Thoracic aorta (tissue), 2 donors: ENCODE results near the gene RAB40C. TPM values are rescaled to one million over a fixed set of nuclear protein-coding genes. Genes with fewer than 3 reads are reported as not detected.

Experiments
- ATAC-seq: fragments of 150-250 bp; one replicate; pipeline ENCODE4 v1.8.0; 2017; ENCODE audit warnings: low read depth; ENCODE audit not compliant: insufficient number of reproducible peaks, low FRiP score
- DNase-seq: peaks from one replicate; pipeline ENCODE4 v3.0.0-alpha.2; 2020; ENCODE audit warnings: low spot score
- H3K27ac ChIP-seq, 2 donors: fragments of 200-600 bp; sonication (generic); 1 replicate in 1 of 2; 2 replicates in 1 of 2; pipeline ENCODE4 v1.5.1; 2016; ENCODE audit warnings: mild to moderate bottlenecking in 2 of 2, moderate library complexity in 2 of 2
- H3K27me3 ChIP-seq: fragments of 200-600 bp; sonication (generic); replicated peaks from 2 replicates; pipeline ENCODE4 v1.6.0; 2016; ENCODE audit warnings: mild to moderate bottlenecking; ENCODE audit not compliant: insufficient read depth
- H3K36me3 ChIP-seq: fragments of 200-600 bp; sonication (generic); one replicate; pipeline ENCODE4 v1.5.1; 2016
- H3K4me1 ChIP-seq, 2 donors: fragments of 200-600 bp; sonication (generic); 1 replicate in 1 of 2; 2 replicates in 1 of 2; pipeline versions ENCODE4 v1.5.1 to v1.6.0; 2016; ENCODE audit warnings: low read depth in 2 of 2, mild to moderate bottlenecking in 1 of 2; ENCODE audit not compliant: control insufficient read depth in 1 of 2
- H3K4me3 ChIP-seq: fragments of 200-600 bp; sonication (generic); 2 replicates; pipeline ENCODE4 v1.5.1; 2016; ENCODE audit warnings: mild to moderate bottlenecking
- H3K9me3 ChIP-seq: fragments of 200-600 bp; sonication (generic); 2 replicates; pipeline ENCODE4 v1.5.1; 2016
- total RNA-seq, 2 donors: library from RNA; depleted of rRNA; stranded (reverse); fragments of >200 nt; gene quantifications; one replicate each; pipeline versions ENCODE4 v1.1.0 to v1.2.3, GENCODE V29; 2016
- TF ChIP-seq, protein P1 (sequence below): fragments of 200-600 bp; sonication (generic); IDR thresholded peaks from one replicate; pipeline ENCODE4 v1.5.1; 2019; ENCODE audit warnings: antibody characterized with exemption

The RAB40C gene
- total RNA-seq, 2 donors from 2014 or later: 19.0 to 25.9 TPM

DNA sequence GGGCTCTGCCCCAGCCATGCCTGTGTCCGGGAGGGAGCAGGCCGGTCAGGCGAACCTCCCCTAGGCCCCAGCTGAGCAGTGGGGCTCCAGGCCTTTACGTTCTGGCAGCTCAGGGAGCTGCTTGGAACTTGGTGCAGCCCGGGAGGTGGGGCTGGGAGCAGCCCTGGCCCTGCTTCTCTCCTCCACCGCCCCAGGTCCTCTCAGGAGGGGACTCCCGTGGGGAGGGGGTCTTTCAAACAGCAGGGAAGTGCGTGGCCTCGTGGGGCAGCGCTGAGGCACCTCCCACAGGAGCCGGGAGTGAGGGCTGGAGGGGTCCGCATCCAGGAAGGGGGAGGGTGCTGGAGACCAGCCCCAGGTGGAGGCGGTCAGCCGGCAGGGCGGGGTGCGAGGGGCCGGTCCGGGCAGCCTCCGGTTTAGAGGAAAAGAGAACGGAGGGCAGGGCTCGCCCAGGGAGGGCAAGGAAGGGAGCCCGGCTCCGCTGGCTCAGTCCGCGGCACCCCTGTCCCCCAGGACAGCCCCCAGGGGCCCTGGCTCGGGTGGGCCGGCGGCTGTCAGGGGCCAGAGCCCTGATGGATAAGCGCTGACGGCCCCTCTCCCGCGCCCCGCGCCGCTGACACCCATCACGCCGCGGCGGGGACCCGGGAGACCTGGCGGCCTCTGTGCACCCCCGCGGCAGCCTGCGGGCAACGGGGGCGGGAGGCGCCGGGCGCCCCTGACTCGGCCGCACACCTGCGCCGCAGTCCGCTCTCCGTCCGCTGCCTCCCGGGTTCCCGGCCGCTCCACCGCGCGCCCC, 30.3 kb upstream of the RAB40C start:
- TF ChIP-seq, protein P1, sequence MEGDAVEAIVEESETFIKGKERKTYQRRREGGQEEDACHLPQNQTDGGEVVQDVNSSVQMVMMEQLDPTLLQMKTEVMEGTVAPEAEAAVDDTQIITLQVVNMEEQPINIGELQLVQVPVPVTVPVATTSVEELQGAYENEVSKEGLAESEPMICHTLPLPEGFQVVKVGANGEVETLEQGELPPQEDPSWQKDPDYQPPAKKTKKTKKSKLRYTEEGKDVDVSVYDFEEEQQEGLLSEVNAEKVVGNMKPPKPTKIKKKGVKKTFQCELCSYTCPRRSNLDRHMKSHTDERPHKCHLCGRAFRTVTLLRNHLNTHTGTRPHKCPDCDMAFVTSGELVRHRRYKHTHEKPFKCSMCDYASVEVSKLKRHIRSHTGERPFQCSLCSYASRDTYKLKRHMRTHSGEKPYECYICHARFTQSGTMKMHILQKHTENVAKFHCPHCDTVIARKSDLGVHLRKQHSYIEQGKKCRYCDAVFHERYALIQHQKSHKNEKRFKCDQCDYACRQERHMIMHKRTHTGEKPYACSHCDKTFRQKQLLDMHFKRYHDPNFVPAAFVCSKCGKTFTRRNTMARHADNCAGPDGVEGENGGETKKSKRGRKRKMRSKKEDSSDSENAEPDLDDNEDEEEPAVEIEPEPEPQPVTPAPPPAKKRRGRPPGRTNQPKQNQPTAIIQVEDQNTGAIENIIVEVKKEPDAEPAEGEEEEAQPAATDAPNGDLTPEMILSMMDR: no peak
- H3K9me3 ChIP-seq: no peaks in the 10 kb centered on the region
- DNase-seq (no peak), ATAC-seq (no peak)
- H3K27me3 ChIP-seq: no peaks in the 10 kb centered on the region
- H3K36me3 ChIP-seq: no peaks in the 10 kb centered on the region
- no peak overlapping the region for H3K4me3 ChIP-seq
- H3K4me1 ChIP-seq: no peaks in the 10 kb centered on the region
- no peak overlapping the region for H3K27ac ChIP-seq

DNA sequence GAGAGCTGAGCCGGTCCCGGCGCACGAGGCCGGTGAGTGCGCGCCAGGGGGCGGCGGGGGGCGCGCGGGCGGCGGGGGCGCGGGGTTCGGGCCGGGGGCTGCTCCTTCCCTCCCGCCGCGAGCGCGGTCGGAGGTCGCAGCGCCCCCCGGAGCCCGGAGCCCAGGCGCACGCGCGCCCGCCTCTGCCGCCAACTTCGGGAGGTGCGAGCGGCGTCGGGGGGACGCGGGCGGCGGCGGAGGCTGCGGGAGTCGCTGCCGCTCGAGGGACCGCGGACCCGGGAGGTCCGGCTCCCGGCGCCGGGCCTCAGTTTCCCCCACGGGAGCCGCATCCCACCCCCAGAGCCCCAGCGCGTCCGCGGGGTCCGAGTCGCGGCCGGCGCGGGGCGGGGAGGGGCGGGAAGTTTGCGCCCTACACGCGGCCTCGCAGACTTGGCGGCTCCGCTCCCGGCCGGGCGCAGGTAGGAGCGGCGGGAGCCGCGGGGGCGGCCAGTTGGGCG, 29.6 kb upstream of the RAB40C start, which contains the start of gene PRR35:
TSS of gene PRR35 (plus strand) at position 191 of the 497 bp plus-strand sequence. CDS start 2,901 bp downstream, outside the sequence.
- Histone ChIP-seq H3K4me1 (peaks cover 0 to under 1% of the 10 kb centered on the region in 2 donors), H3K27me3 (no peaks in the 10 kb centered on the region), H3K27ac (no peak within 1 kb of the TSS), H3K4me3 (no peak within 1 kb of the TSS), H3K9me3 (no peaks in the 10 kb centered on the region), H3K36me3 (no peaks in the 10 kb centered on the region)
- TF ChIP-seq, protein P1: no peak
- DNase-seq (no peak), ATAC-seq (no peak)

DNA sequence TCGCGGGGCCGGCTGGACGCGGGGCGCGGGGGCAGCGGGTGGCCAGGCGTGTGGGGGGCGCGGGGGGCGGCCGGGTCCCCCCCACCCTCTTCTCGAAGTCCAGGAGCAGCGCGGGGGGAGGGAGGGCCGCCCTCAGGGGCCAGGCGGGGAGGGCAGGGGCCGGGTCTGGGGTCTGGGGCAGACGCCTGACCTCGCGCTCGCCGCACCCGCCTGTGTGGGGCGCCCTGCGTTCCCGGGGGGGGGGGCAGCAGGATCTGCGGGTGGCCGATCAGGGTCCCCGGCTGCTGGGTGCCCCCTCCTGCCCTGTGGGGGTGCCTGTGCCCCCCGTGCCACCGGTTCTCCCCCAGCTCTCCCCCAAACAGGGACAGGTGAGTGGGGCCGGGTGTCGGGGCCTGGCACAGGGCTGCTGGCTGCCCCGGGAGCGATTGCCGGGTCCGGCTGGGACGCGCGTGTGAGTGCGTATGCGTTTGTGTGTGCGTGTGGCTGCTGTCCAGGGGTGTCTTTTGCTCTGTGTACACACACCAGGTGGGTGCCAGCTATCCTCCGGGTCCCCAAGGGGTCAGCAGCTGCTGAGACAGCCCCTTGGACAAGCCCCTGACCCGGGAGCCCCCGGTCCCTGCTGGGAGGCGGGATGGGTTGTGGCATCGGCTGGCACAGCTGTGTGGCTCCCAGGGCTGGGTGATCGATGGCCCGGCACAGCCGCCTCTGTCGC, 29.0 kb upstream of the RAB40C start:
- Histone ChIP-seq H3K4me3 (no peak overlapping the region), H3K4me1 (peaks cover under 1 to 6% of the 10 kb centered on the region in 2 donors), H3K27me3 (no peaks in the 10 kb centered on the region), H3K36me3 (no peaks in the 10 kb centered on the region), H3K27ac (no peak overlapping the region), H3K9me3 (no peaks in the 10 kb centered on the region)
- no peak for ATAC-seq
- no peak for DNase-seq
- TF ChIP-seq, protein P1: no peak

DNA sequence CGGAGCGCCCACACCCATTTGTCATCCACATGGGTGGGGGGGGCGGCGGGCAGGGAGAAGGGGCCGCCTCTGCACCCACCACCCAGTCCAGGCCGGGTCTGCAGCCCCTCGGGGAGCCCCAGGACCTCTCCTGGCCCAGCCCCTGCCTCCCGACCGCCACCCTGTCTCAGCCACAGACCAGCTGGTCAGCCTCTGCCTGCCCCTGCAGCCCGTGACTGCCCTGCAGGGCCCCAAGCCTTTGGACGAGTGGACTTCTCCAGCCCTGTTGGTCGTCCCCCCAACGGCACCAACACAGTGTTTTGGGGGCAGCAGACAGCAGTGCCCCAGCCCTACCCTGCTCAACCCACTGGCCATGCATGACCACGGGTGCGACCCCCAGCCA, 28.5 kb upstream of the RAB40C start:
- ATAC-seq (no peak), DNase-seq (no peak)
- Histone ChIP-seq H3K36me3 (no peaks in the 10 kb centered on the region), H3K4me1 (peaks cover 6 to 12% of the 10 kb centered on the region in 2 donors), H3K27me3 (no peaks in the 10 kb centered on the region), H3K9me3 (no peaks in the 10 kb centered on the region), H3K4me3 (no peak overlapping the region), H3K27ac (no peak overlapping the region)
- TF ChIP-seq, protein P1: no peak
